ENCODE results near the gene E2F7.

The E2F7 gene

DNA sequence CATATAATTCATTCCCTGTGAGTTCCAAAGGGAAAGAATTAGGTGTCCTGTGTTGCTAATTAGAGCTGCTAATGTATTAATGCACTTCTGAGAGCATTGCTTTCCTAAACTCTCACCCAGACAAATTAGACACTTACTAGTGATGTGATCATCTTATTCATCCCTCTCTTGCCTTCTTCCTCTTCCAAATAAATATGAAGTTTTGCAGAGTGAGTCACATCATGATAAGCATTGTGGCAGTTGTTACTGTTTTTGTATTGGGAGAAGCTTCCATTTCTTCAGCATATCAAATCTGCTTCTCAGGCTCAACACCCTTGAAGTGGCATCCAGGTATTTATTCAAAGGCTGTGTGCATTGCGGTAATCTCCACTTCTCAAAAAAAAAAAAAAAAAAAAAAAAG, 37.3 kb upstream of the E2F7 start:
- TF ChIP-seq EZH2 (IDR thresholded peaks at IDR 0.05; ENCODE audit: borderline replicate concordance, low read length), result no peak
- no peak for TF ChIP-seq CTCF (IDR thresholded peaks at IDR 0.05; ENCODE audit: low read length)
- no peaks in the 10 kb centered on the region for H3K79me2 ChIP-seq (ENCODE audit: insufficient read depth, low read length)
- no peaks in the 10 kb centered on the region for H3K27me3 ChIP-seq (ENCODE audit: insufficient read depth, low read length)
- no peak overlapping the region for H3K9ac ChIP-seq (ENCODE audit: low read length)
- no peaks in the 10 kb centered on the region for H3K9me2 ChIP-seq (ENCODE audit: low read depth, low read length)
- H3K36me3 ChIP-seq (ENCODE audit: insufficient read depth, low read length), result no peaks in the 10 kb centered on the region
- H3K27ac ChIP-seq (ENCODE audit: low read depth, low read length, poor library complexity, severe bottlenecking), result no peak overlapping the region
- no peak overlapping the region for H2AFZ ChIP-seq (ENCODE audit: low read length)
- H3K4me1 ChIP-seq (ENCODE audit: insufficient read depth, low read length, severe bottlenecking), result no peaks in the 10 kb centered on the region
- H3K4me3 ChIP-seq (ENCODE audit: low read depth, low read length, poor library complexity, severe bottlenecking), result no peak overlapping the region
- no peaks in the 10 kb centered on the region for H3K9me3 ChIP-seq (ENCODE audit: low read length)
- no peaks in the 10 kb centered on the region for H4K20me1 ChIP-seq (ENCODE audit: insufficient read depth, low read length)
- H3F3A ChIP-seq (ENCODE audit: insufficient read depth, low read length), result no peaks in the 10 kb centered on the region
- no peak overlapping the region for H3K4me2 ChIP-seq (ENCODE audit: low read length)

GRCh38 chr12:77102123-77102522, 36.8 kb upstream of the E2F7 start:
- Histone ChIP-seq H3K4me2 (ENCODE audit: low read length) (no peak overlapping the region), H3K9me2 (ENCODE audit: low read depth, low read length) (no peaks in the 10 kb centered on the region), H4K20me1 (ENCODE audit: insufficient read depth, low read length) (no peaks in the 10 kb centered on the region), H2AFZ (ENCODE audit: low read length) (no peak overlapping the region), H3K9me3 (ENCODE audit: low read length) (no peaks in the 10 kb centered on the region), H3K27ac (ENCODE audit: low read depth, low read length, poor library complexity, severe bottlenecking) (no peak overlapping the region), H3K4me3 (ENCODE audit: low read depth, low read length, poor library complexity, severe bottlenecking) (no peak overlapping the region), H3K79me2 (ENCODE audit: insufficient read depth, low read length) (no peaks in the 10 kb centered on the region), H3K27me3 (ENCODE audit: insufficient read depth, low read length) (no peaks in the 10 kb centered on the region), H3K4me1 (ENCODE audit: insufficient read depth, low read length, severe bottlenecking) (no peaks in the 10 kb centered on the region), H3K36me3 (ENCODE audit: insufficient read depth, low read length) (no peaks in the 10 kb centered on the region), H3K9ac (ENCODE audit: low read length) (no peak overlapping the region), H3F3A (ENCODE audit: insufficient read depth, low read length) (no peaks in the 10 kb centered on the region)
- TF ChIP-seq CTCF (IDR thresholded peaks at IDR 0.05; ENCODE audit: low read length) (no peak), EZH2 (IDR thresholded peaks at IDR 0.05; ENCODE audit: borderline replicate concordance, low read length) (no peak)

DNA sequence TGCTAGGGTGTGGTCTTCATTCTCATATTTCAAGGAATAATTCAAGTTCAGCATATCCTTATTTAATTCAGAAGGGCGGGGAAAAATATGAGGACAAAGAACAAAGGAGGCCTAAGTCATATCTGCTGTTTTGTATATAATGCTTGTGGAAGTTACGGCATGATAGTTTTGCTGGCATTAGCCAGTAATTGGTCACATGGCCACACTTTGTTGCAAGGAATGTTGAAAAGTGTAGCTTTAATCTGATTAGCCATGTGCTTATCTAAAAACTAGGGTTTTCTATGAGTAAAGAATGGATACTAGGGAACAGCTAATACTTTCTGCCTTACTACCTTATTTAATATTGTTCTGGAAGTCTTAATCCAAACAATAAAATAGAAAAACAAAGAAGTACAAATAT, 34.4 kb upstream of the E2F7 start:
- H3K36me3 ChIP-seq (ENCODE audit: insufficient read depth, low read length), result no peaks in the 10 kb centered on the region
- no peak overlapping the region for H3K4me2 ChIP-seq (ENCODE audit: low read length)
- H2AFZ ChIP-seq (ENCODE audit: low read length), result no peak overlapping the region
- H3K9me3 ChIP-seq (ENCODE audit: low read length), result no peaks in the 10 kb centered on the region
- no peaks in the 10 kb centered on the region for H3K4me1 ChIP-seq (ENCODE audit: insufficient read depth, low read length, severe bottlenecking)
- H3K4me3 ChIP-seq (ENCODE audit: low read depth, low read length, poor library complexity, severe bottlenecking), result no peak overlapping the region
- no peaks in the 10 kb centered on the region for H3K79me2 ChIP-seq (ENCODE audit: insufficient read depth, low read length)
- H3K27ac ChIP-seq (ENCODE audit: low read depth, low read length, poor library complexity, severe bottlenecking), result no peak overlapping the region
- no peaks in the 10 kb centered on the region for H4K20me1 ChIP-seq (ENCODE audit: insufficient read depth, low read length)
- H3K9ac ChIP-seq (ENCODE audit: low read length), result no peak overlapping the region
- H3K27me3 ChIP-seq (ENCODE audit: insufficient read depth, low read length), result no peaks in the 10 kb centered on the region
- no peaks in the 10 kb centered on the region for H3K9me2 ChIP-seq (ENCODE audit: low read depth, low read length)
- H3F3A ChIP-seq (ENCODE audit: insufficient read depth, low read length), result no peaks in the 10 kb centered on the region
- TF ChIP-seq CTCF (IDR thresholded peaks at IDR 0.05; ENCODE audit: low read length), result no peak
- no peak for TF ChIP-seq EZH2 (IDR thresholded peaks at IDR 0.05; ENCODE audit: borderline replicate concordance, low read length)

All from OCI-LY1 (cell line).